Central memory CD8-positive, alpha-beta T cell (primary cell): ENCODE data around the gene DRC1.
A peak's percentile ranks its signal among the peaks of the same experiment; 100 is the strongest.
"Not testable (repeated sequence)": the region's sequence is repeated elsewhere in the genome, so short reads cannot be mapped to it uniquely, and the experiment has no call there.

Experiments
- ATAC-seq: fragments of 150-1000 bp; cut with Tn5 transposase; replicated peaks from 2 replicates; pipeline ENCODE4 v1.10.0; 2022; ENCODE audit warnings: mild to moderate bottlenecking, moderate FRiP score, moderate number of reproducible peaks; ENCODE audit not compliant: poor library complexity, severe bottlenecking; ENCODE audit errors: extremely low read depth
- DNase-seq, 2 donors: peaks; one replicate each; pipeline ENCODE4 v3.0.0; 2021; ENCODE audit warnings: low spot score in 2 of 2
- H3K27ac Mint-ChIP-seq: one replicate; pipeline ENCODE4 v1.8.0; 2022; ENCODE audit warnings: low read depth, mild to moderate bottlenecking, moderate library complexity, mixed read lengths
- H3K27me3 Mint-ChIP-seq: one replicate; pipeline ENCODE4 v1.8.0; 2022; ENCODE audit warnings: mixed read lengths
- H3K36me3 Mint-ChIP-seq: one replicate; pipeline ENCODE4 v1.8.0; 2022; ENCODE audit warnings: mild to moderate bottlenecking, moderate library complexity, mixed read lengths; ENCODE audit not compliant: insufficient read depth
- H3K4me1 Mint-ChIP-seq: one replicate; pipeline ENCODE4 v1.8.0; 2022; ENCODE audit warnings: mixed read lengths
- H3K4me3 Mint-ChIP-seq: one replicate; pipeline ENCODE4 v1.8.0; 2022; ENCODE audit warnings: mild to moderate bottlenecking, moderate library complexity, mixed read lengths
- H3K9me3 Mint-ChIP-seq: one replicate; pipeline ENCODE4 v1.8.0; 2022; ENCODE audit warnings: mixed read lengths

The DRC1 gene

GRCh38 chr2:26370909-26371308 lies 30.8 kb upstream of the DRC1 start:
- H3K4me3 Mint-ChIP-seq, DNase-seq, H3K4me1 Mint-ChIP-seq, H3K27me3 Mint-ChIP-seq, ATAC-seq, H3K27ac Mint-ChIP-seq, H3K9me3 Mint-ChIP-seq: not testable (repeated sequence)
- peaks cover 27% of the 10 kb centered on the region for H3K36me3 Mint-ChIP-seq

DNA sequence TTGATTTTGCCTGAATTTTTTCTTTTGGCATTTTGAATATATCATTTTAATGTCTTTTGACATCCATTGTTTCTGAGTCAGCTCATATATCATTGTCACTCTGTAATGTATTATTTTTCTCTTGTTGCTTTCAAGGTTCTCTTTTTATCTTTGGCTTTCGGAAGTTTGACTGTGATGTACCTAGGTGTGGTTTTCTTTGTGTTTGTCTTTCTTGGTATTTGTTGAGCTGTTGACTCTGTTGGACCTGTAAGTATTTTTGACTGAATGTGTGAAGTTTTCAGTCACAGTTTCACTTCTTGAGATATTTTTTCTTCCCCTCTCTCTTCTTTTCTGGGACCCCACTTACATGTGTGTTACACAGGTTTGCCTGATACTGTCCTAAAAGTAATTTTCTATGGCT lies 24.9 kb upstream of the DRC1 start:
- no peaks in the 10 kb centered on the region for H3K27me3 Mint-ChIP-seq
- H3K27ac Mint-ChIP-seq, result no peak overlapping the region
- H3K4me3 Mint-ChIP-seq, result no peak overlapping the region
- no peaks in the 10 kb centered on the region for H3K9me3 Mint-ChIP-seq
- DNase-seq (no peak), ATAC-seq (no peak)
- H3K36me3 Mint-ChIP-seq, result peaks cover 37% of the 10 kb centered on the region
- H3K4me1 Mint-ChIP-seq, result peaks cover 16% of the 10 kb centered on the region

DNA sequence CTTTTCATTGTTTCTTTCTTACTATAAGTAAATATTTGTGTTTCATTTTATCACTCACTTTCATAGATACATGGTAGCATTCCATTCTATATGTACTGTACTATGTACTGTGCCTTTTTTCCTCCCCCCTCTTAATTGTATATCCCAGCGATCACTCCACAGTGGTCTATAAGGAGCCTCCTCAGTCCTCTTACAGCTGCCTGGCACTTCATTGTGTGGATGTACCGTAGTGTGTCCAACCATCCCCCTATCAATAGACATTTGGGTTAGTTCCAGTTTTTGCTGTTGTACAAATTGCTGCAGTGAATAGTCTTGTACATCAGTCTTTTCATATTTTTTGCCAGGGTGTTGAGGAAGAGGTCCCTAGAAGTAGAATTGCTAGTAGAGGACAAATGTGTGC lies 21.4 kb upstream of the DRC1 start:
- Mint-ChIP-seq H3K27ac (no peak overlapping the region), H3K4me3 (no peak overlapping the region), H3K36me3 (peaks cover 31% of the 10 kb centered on the region)

DNA sequence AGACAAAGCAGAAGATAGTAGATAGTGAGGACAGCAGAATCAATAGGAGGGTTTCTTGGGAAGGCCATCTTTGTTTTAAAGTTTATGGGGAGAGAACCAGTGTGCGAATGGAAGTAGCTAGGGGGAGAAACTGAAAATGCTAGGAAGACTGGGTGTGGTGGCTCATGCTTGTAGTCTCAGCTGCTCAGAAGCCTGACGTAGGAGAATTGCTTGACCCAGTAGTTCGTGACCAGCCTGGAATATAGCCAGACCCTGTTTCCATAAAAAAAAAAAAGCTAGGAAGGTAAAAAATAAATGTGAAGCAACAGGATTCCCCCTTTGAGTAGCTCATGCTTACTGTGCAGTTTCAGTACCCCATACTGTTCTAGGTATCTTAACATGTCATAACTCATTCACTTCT lies 19.2 kb upstream of the DRC1 start:
- no peak overlapping the region for H3K4me3 Mint-ChIP-seq
- peaks cover 32% of the 10 kb centered on the region for H3K36me3 Mint-ChIP-seq
- peaks cover 9% of the 10 kb centered on the region for H3K4me1 Mint-ChIP-seq
- DNase-seq, result no peak
- H3K27ac Mint-ChIP-seq, result no peak overlapping the region
- no peaks in the 10 kb centered on the region for H3K9me3 Mint-ChIP-seq
- no peaks in the 10 kb centered on the region for H3K27me3 Mint-ChIP-seq
- no peak for ATAC-seq

More for the DNA sequence above, 21.4 kb upstream of the DRC1 start:
- Mint-ChIP-seq H3K4me1 (peaks cover 16% of the 10 kb centered on the region), H3K27me3 (no peaks in the 10 kb centered on the region), H3K9me3 (no peaks in the 10 kb centered on the region)
- ATAC-seq, result no peak
- no peak for DNase-seq

DNA sequence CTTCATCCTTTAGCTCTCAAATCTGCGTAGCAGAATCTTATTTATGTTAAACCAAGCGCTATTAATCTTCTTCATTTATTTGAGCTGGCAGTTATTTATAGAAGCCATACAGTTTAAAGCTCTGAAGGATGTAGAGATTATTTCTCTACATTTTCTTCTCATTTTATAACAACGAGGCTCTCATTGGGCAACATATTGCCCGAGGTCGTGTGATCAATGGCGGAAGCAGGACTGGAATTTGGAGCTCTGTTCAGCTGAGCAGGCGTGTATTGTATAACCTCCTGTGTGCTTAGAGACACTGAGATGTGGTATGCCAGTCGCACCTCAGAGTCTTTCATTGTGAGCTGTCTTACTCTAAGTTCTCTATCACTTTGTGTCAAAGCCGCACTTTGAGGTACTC lies 17.5 kb upstream of the DRC1 start:
- no peak for ATAC-seq
- H3K4me1 Mint-ChIP-seq, result no peaks in the 10 kb centered on the region
- H3K27me3 Mint-ChIP-seq, result no peaks in the 10 kb centered on the region
- H3K36me3 Mint-ChIP-seq, result peaks cover 33% of the 10 kb centered on the region
- peak overlapping the region; percentile 7 for H3K27ac Mint-ChIP-seq
- DNase-seq, result no peak
- no peaks in the 10 kb centered on the region for H3K9me3 Mint-ChIP-seq
- H3K4me3 Mint-ChIP-seq, result no peak overlapping the region

DNA sequence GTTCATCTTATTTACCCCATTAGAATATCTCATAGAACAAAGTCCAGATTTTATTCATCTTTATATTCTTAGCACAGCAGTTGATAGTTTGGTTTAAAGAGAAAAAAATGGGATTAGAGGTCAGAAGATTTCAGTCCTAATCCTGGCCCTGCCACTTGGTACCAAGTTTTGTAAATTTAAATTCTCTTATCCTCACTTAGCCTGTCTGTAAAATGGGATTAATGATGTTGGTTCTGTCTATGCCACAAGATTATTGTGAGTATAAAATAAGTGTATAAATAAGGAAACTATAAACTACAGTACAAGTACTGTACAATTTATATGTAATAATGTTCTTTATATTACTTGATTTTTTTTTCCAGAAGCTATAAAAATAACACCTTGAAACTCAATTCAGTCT lies 17.1 kb upstream of the DRC1 start:
- Mint-ChIP-seq H3K36me3 (peaks cover 33% of the 10 kb centered on the region), H3K27ac (no peak overlapping the region), H3K27me3 (no peaks in the 10 kb centered on the region), H3K4me3 (no peak overlapping the region), H3K4me1 (no peaks in the 10 kb centered on the region), H3K9me3 (no peaks in the 10 kb centered on the region)
- DNase-seq, result no peak
- no peak for ATAC-seq

DNA sequence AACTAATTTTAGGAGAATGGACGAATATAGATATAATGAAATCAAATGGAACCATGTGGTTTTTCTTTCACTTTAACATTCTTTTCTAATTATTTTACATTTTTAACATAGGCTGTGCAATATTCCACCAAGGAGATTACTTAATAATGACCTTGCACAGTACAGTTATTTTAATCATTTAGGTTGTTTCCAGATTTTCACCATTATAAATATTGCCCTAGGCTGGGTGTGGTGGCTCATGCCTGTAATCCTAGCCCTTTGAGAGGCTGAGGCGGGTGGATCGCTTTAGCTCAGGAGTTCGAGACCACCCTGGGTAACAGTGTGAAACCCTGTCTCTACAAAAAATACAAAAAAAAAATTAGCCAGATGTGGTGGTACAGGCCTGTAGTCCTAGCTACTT lies 14.5 kb upstream of the DRC1 start:
- Mint-ChIP-seq H3K4me1 (no peaks in the 10 kb centered on the region), H3K9me3 (no peaks in the 10 kb centered on the region), H3K27me3 (no peaks in the 10 kb centered on the region), H3K4me3 (no peak overlapping the region), H3K27ac (no peak overlapping the region), H3K36me3 (peaks cover 33% of the 10 kb centered on the region)
- ATAC-seq (no peak), DNase-seq (no peak)

DNA sequence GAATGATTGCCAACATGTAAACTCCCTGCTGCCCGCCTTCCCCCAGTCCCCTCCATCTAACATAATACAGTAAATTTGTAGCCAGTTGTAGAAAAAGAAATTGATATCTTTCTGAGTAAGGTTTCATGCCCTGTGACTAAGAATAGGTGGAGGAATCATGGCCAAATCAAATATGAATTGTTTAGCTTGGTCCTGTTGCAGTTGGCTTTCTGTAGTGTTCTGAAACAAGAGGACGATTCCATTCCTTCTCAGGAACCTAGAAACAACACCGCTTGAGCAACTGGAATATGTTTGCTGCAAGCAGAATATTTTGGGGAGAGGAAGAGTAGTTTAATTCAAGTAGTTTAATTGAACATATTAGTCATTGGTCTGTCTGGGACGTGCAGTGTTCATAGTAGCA lies 7.0 kb upstream of the DRC1 start:
- Mint-ChIP-seq H3K27me3 (no peaks in the 10 kb centered on the region), H3K27ac (no peak overlapping the region), H3K9me3 (no peaks in the 10 kb centered on the region), H3K4me3 (no peak overlapping the region), H3K4me1 (no peaks in the 10 kb centered on the region), H3K36me3 (peaks cover 11% of the 10 kb centered on the region)
- ATAC-seq (no peak), DNase-seq (no peak)

GRCh38 chr2:26395394-26395793 lies 6.3 kb upstream of the DRC1 start:
- no peak for ATAC-seq
- H3K9me3 Mint-ChIP-seq, result no peaks in the 10 kb centered on the region
- H3K27me3 Mint-ChIP-seq, result no peaks in the 10 kb centered on the region
- peaks cover 8% of the 10 kb centered on the region for H3K36me3 Mint-ChIP-seq
- H3K27ac Mint-ChIP-seq, result no peak overlapping the region
- DNase-seq, result no peak
- H3K4me1 Mint-ChIP-seq, result no peaks in the 10 kb centered on the region
- no peak overlapping the region for H3K4me3 Mint-ChIP-seq

- no peak overlapping the region for H3K4me3 Mint-ChIP-seq
- DNase-seq (no peak), ATAC-seq (no peak)
- H3K36me3 Mint-ChIP-seq, result peaks cover 5% of the 10 kb centered on the region
- H3K27ac Mint-ChIP-seq, result peak overlapping the region; percentile 60
- H3K27me3 Mint-ChIP-seq, result no peaks in the 10 kb centered on the region
- H3K4me1 Mint-ChIP-seq, result no peaks in the 10 kb centered on the region
- no peaks in the 10 kb centered on the region for H3K9me3 Mint-ChIP-seq
These were observed 4.9 kb upstream of the DRC1 start for GRCh38 chr2:26396734-26397298.

- H3K27ac Mint-ChIP-seq, result no peak overlapping the region
These were observed 1.8 kb upstream of the DRC1 start for GRCh38 chr2:26399771-26400376.

GRCh38 chr2:26400723-26401122 lies 997 bp upstream of the DRC1 start:
- peaks cover 2% of the 10 kb centered on the region for H3K36me3 Mint-ChIP-seq
- DNase-seq, result no peak
- no peak overlapping the region for H3K4me3 Mint-ChIP-seq
- H3K4me1 Mint-ChIP-seq, result no peaks in the 10 kb centered on the region
- H3K27me3 Mint-ChIP-seq, result peaks cover 10% of the 10 kb centered on the region
- ATAC-seq, result no peak
- H3K9me3 Mint-ChIP-seq, result no peaks in the 10 kb centered on the region
- H3K27ac Mint-ChIP-seq, result no peak overlapping the region

More at GRCh38 chr2:26399771-26400376, 1.8 kb upstream of the DRC1 start:
- Mint-ChIP-seq H3K27me3 (peaks cover 1% of the 10 kb centered on the region), H3K4me3 (no peak overlapping the region), H3K4me1 (no peaks in the 10 kb centered on the region), H3K9me3 (no peaks in the 10 kb centered on the region), H3K36me3 (peaks cover 2% of the 10 kb centered on the region)
- DNase-seq (no peak), ATAC-seq (no peak)

GRCh38 chr2:26407526-26407925 lies 5.8 kb downstream of the DRC1 start:
- H3K4me3 Mint-ChIP-seq, result no peak overlapping the region
- no peak for DNase-seq
- H3K27me3 Mint-ChIP-seq, result peaks cover 30% of the 10 kb centered on the region
- H3K4me1 Mint-ChIP-seq, result peaks cover 7% of the 10 kb centered on the region
- no peak for ATAC-seq
- H3K27ac Mint-ChIP-seq, result no peak overlapping the region
- no peaks in the 10 kb centered on the region for H3K9me3 Mint-ChIP-seq
- no peaks in the 10 kb centered on the region for H3K36me3 Mint-ChIP-seq
